Activated naive CD4-positive, alpha-beta T cell treated with anti-CD3 and anti-CD28 coated beads, Interleukin-2, amount 50 U/mL, for 72 hours (primary cell): Measurements from ENCODE around the gene PLGRKT. TPM values are rescaled to one million over a fixed set of nuclear protein-coding genes. Genes with fewer than 3 reads are reported as not detected.
A peak's percentile ranks its signal among the peaks of the same experiment; 100 is the strongest.
"Not testable (repeated sequence)": the region's sequence is repeated elsewhere in the genome, so short reads cannot be mapped to it uniquely, and the experiment has no call there.

Source experiments
- ATAC-seq, 2 donors: fragments of 150-1000 bp; cut with Tn5 transposase; 2 replicates each; pipeline ENCODE4 v1.10.0; 2021; ENCODE audit warnings: mild to moderate bottlenecking in 2 of 2, moderate library complexity in 2 of 2
- DNase-seq, 2 donors: peaks; one replicate each; pipeline ENCODE4 v3.0.0; 2021 to 2022; ENCODE audit warnings: low spot score in 2 of 2
- H3K27ac Mint-ChIP-seq, 2 donors: one replicate each; pipeline ENCODE4 v1.8.0; 2022; ENCODE audit warnings: mild to moderate bottlenecking in 2 of 2, mixed read lengths in 2 of 2
- H3K36me3 Mint-ChIP-seq, 2 donors: one replicate each; pipeline ENCODE4 v1.8.0; 2022; ENCODE audit warnings: mixed read lengths in 2 of 2
- H3K9me3 Mint-ChIP-seq, 2 donors: one replicate each; pipeline ENCODE4 v1.8.0; 2022; ENCODE audit warnings: mixed read lengths in 2 of 2
- total RNA-seq, 2 donors: library from RNA; stranded (reverse); gene quantifications; one replicate each; pipeline ENCODE4 v1.2.3, GENCODE V29; 2022

Gene PLGRKT
- total RNA-seq, 2 donors from 2014 or later = 30.3 to 48.5 TPM

GRCh38 chr9:5425006-5425628, 12.6 kb downstream of the PLGRKT start:
- no peak overlapping the region for H3K27ac Mint-ChIP-seq
- ATAC-seq (peak; percentile 52 to 74), DNase-seq (no peak)
- peaks cover 0 to 5% of the 10 kb centered on the region in 2 donors for H3K36me3 Mint-ChIP-seq
- no peaks in the 10 kb centered on the region for H3K9me3 Mint-ChIP-seq

GRCh38 chr9:5422276-5422675, 15.4 kb downstream of the PLGRKT start:
- no peak for DNase-seq
- H3K27ac Mint-ChIP-seq = no peak overlapping the region
- H3K36me3 Mint-ChIP-seq = peaks cover 9 to 23% of the 10 kb centered on the region in 2 donors
- no peak for ATAC-seq
- no peaks in the 10 kb centered on the region for H3K9me3 Mint-ChIP-seq

GRCh38 chr9:5421163-5421562, 16.6 kb downstream of the PLGRKT start:
- ATAC-seq (peak in 1 of 2 donors; percentile 37), DNase-seq (no peak)
- no peaks in the 10 kb centered on the region for H3K9me3 Mint-ChIP-seq
- H3K27ac Mint-ChIP-seq = no peak overlapping the region
- H3K36me3 Mint-ChIP-seq = peaks cover 9 to 26% of the 10 kb centered on the region in 2 donors

- no peak for ATAC-seq
- H3K36me3 Mint-ChIP-seq = peaks cover 10 to 38% of the 10 kb centered on the region in 2 donors
- no peak for DNase-seq
- no peak overlapping the region for H3K27ac Mint-ChIP-seq
- H3K9me3 Mint-ChIP-seq = peaks cover 0 to 7% of the 10 kb centered on the region in 2 donors
These were observed 17.7 kb downstream of the PLGRKT start for GRCh38 chr9:5419987-5420386.

- Mint-ChIP-seq H3K36me3 (peaks cover 23 to 53% of the 10 kb centered on the region in 2 donors), H3K27ac (no peak overlapping the region), H3K9me3 (peaks cover 7 to 8% of the 10 kb centered on the region in 2 donors)
- no peak for ATAC-seq
- DNase-seq = no peak
These were observed 19.2 kb downstream of the PLGRKT start for GRCh38 chr9:5418481-5418880.

GRCh38 chr9:5416953-5417352, 20.8 kb downstream of the PLGRKT start:
- ATAC-seq (no peak), DNase-seq (no peak)
- peaks cover 23 to 59% of the 10 kb centered on the region in 2 donors for H3K36me3 Mint-ChIP-seq
- peaks cover 7 to 8% of the 10 kb centered on the region in 2 donors for H3K9me3 Mint-ChIP-seq
- no peak overlapping the region for H3K27ac Mint-ChIP-seq

- no peak for ATAC-seq
- Mint-ChIP-seq H3K36me3 (peaks cover 32 to 73% of the 10 kb centered on the region in 2 donors), H3K9me3 (peaks cover 10 to 44% of the 10 kb centered on the region in 2 donors), H3K27ac (no peak overlapping the region)
- no peak for DNase-seq
These were observed 29.1 kb downstream of the PLGRKT start for GRCh38 chr9:5408596-5408995.

- H3K36me3 Mint-ChIP-seq = peaks cover 14 to 47% of the 10 kb centered on the region in 2 donors
- DNase-seq = no peak
- ATAC-seq = no peak
- peaks cover 0 to 26% of the 10 kb centered on the region in 2 donors for H3K9me3 Mint-ChIP-seq
- peak overlapping the region in 1 of 2 donors; percentile 24 for H3K27ac Mint-ChIP-seq
These were observed 35.5 kb downstream of the PLGRKT start for GRCh38 chr9:5402217-5402616.

- H3K36me3 Mint-ChIP-seq, H3K27ac Mint-ChIP-seq, ATAC-seq, H3K9me3 Mint-ChIP-seq, DNase-seq: not testable (repeated sequence)
These were observed 40.2 kb downstream of the PLGRKT start for GRCh38 chr9:5397547-5397946.

- Mint-ChIP-seq H3K36me3 (no peaks in the 10 kb centered on the region), H3K9me3 (no peaks in the 10 kb centered on the region), H3K27ac (no peak overlapping the region)
- ATAC-seq (no peak), DNase-seq (no peak)
These were observed 42.3 kb downstream of the PLGRKT start for GRCh38 chr9:5395428-5395827.

GRCh38 chr9:5393976-5394375, 43.7 kb downstream of the PLGRKT start:
- not testable (repeated sequence) for H3K36me3 Mint-ChIP-seq, H3K27ac Mint-ChIP-seq, ATAC-seq, DNase-seq, H3K9me3 Mint-ChIP-seq

GRCh38 chr9:5393497-5393896, 44.2 kb downstream of the PLGRKT start:
- ATAC-seq = no peak
- no peaks in the 10 kb centered on the region for H3K36me3 Mint-ChIP-seq
- H3K27ac Mint-ChIP-seq = no peak overlapping the region
- H3K9me3 Mint-ChIP-seq = no peaks in the 10 kb centered on the region
- DNase-seq = no peak

GRCh38 chr9:5392285-5392684, 45.4 kb downstream of the PLGRKT start:
- DNase-seq = no peak
- Mint-ChIP-seq H3K9me3 (no peaks in the 10 kb centered on the region), H3K36me3 (no peaks in the 10 kb centered on the region), H3K27ac (no peak overlapping the region)
- ATAC-seq = no peak

- ATAC-seq (peak; percentile 87 to 96), DNase-seq (peak in 1 of 2 donors; percentile 25)
- Mint-ChIP-seq H3K9me3 (no peaks in the 10 kb centered on the region), H3K36me3 (no peaks in the 10 kb centered on the region), H3K27ac (peak overlapping the region; percentile 17 to 72)
These were observed 48.5 kb downstream of the PLGRKT start for GRCh38 chr9:5389109-5389732.

- H3K27ac Mint-ChIP-seq = peak overlapping the region in 1 of 2 donors; percentile 72
- no peaks in the 10 kb centered on the region for H3K9me3 Mint-ChIP-seq
- DNase-seq (no peak), ATAC-seq (no peak)
- peaks cover 0 to 5% of the 10 kb centered on the region in 2 donors for H3K36me3 Mint-ChIP-seq
These were observed 49.5 kb downstream of the PLGRKT start for GRCh38 chr9:5388026-5388819.

GRCh38 chr9:5384436-5384835, 53.3 kb downstream of the PLGRKT start:
- DNase-seq (no peak), ATAC-seq (no peak)

GRCh38 chr9:5382479-5382878, 55.2 kb downstream of the PLGRKT start:
- ATAC-seq (no peak), DNase-seq (no peak)
- H3K9me3 Mint-ChIP-seq = peaks cover 0 to 7% of the 10 kb centered on the region in 2 donors
- peak overlapping the region; percentile 7 to 61 for H3K27ac Mint-ChIP-seq
- H3K36me3 Mint-ChIP-seq = peaks cover 11 to 32% of the 10 kb centered on the region in 2 donors

More at GRCh38 chr9:5384436-5384835, 53.3 kb downstream of the PLGRKT start:
- Mint-ChIP-seq H3K9me3 (peaks cover 0 to 7% of the 10 kb centered on the region in 2 donors), H3K27ac (no peak overlapping the region), H3K36me3 (peaks cover 11 to 32% of the 10 kb centered on the region in 2 donors)
